ENCODE measurements around the gene SS18. TPM values are rescaled to one million over a fixed set of nuclear protein-coding genes. Genes with fewer than 3 reads are reported as not detected.

The SS18 gene
- total RNA-seq, 2 donors from 2014 or later = 36.6 to 49.8 TPM

GRCh38 chr18:26046419-26047077 lies 43.9 kb downstream of the SS18 start:
- H3K4me1 ChIP-seq = no peaks in the 10 kb centered on the region
- H3K36me3 ChIP-seq (replicated peaks in 1 of 2; ENCODE audit: insufficient read depth in 1 of 2, low read depth in 2 of 2) = peaks cover 0 to 3% of the 10 kb centered on the region in 2 donors
- H3K27ac ChIP-seq = no peak overlapping the region
- intact Hi-C loops (cut with DNase I) = no loop called here
- no peak for ATAC-seq
- H3K4me3 ChIP-seq = no peak overlapping the region
- TF ChIP-seq POLR2A (IDR thresholded peaks at IDR 0.05) (no peak), CTCF (IDR thresholded peaks at IDR 0.05) (no peak)
- DNase-seq = no peak
- no peaks in the 10 kb centered on the region for H3K27me3 ChIP-seq
- no peaks in the 10 kb centered on the region for H3K9me3 ChIP-seq

GRCh38 chr18:26044807-26045206 lies 45.6 kb downstream of the SS18 start:
- H3K4me1 ChIP-seq = no peaks in the 10 kb centered on the region
- 96 to 97% methylated on average over 3 of the region's 3 CpGs for WGBS, 2 donors
- intact Hi-C loops (cut with DNase I) = no loop called here
- TF ChIP-seq POLR2A (IDR thresholded peaks at IDR 0.05) = no peak
- TF ChIP-seq CTCF (IDR thresholded peaks at IDR 0.05) = no peak
- H3K36me3 ChIP-seq (replicated peaks in 1 of 2; ENCODE audit: insufficient read depth in 1 of 2, low read depth in 2 of 2) = peaks cover 0 to 3% of the 10 kb centered on the region in 2 donors
- H3K9me3 ChIP-seq = no peaks in the 10 kb centered on the region
- H3K4me3 ChIP-seq = no peak overlapping the region
- H3K27ac ChIP-seq = no peak overlapping the region
- H3K27me3 ChIP-seq = no peaks in the 10 kb centered on the region
- no peak for DNase-seq
- ATAC-seq = no peak

- H3K36me3 ChIP-seq (replicated peaks in 1 of 2; ENCODE audit: insufficient read depth in 1 of 2, low read depth in 2 of 2) = no peaks in the 10 kb centered on the region
- no peak overlapping the region for H3K27ac ChIP-seq
- peaks cover 4% of the 10 kb centered on the region for H3K4me1 ChIP-seq
- ATAC-seq (no peak), DNase-seq (no peak)
- TF ChIP-seq POLR2A (IDR thresholded peaks at IDR 0.05) (no peak), CTCF (IDR thresholded peaks at IDR 0.05) (no peak)
- no peaks in the 10 kb centered on the region for H3K27me3 ChIP-seq
- intact Hi-C loops (cut with DNase I) = no loop called here
- no peak overlapping the region for H3K4me3 ChIP-seq
- H3K9me3 ChIP-seq = no peaks in the 10 kb centered on the region
- WGBS, 2 donors = 87 to 90% methylated on average over 1 of the region's 1 CpG
Measured at GRCh38 chr18:26040051-26040656, 50.3 kb downstream of the SS18 start.

GRCh38 chr18:26039203-26039602 lies 51.2 kb downstream of the SS18 start:
- ATAC-seq (no peak), DNase-seq (no peak)
- 96 to 100% methylated on average over 1 of the region's 1 CpG for WGBS, 2 donors
- no peaks in the 10 kb centered on the region for H3K36me3 ChIP-seq (replicated peaks in 1 of 2; ENCODE audit: insufficient read depth in 1 of 2, low read depth in 2 of 2)
- no peaks in the 10 kb centered on the region for H3K9me3 ChIP-seq
- TF ChIP-seq CTCF (IDR thresholded peaks at IDR 0.05) (no peak), POLR2A (IDR thresholded peaks at IDR 0.05) (no peak)
- H3K27ac ChIP-seq = no peak overlapping the region
- H3K27me3 ChIP-seq = no peaks in the 10 kb centered on the region
- H3K4me1 ChIP-seq = peaks cover 12% of the 10 kb centered on the region
- H3K4me3 ChIP-seq = no peak overlapping the region
- intact Hi-C loops (cut with DNase I) = no loop called here

- DNase-seq = no peak
- Histone ChIP-seq H3K4me3 (no peak overlapping the region), H3K27ac (no peak overlapping the region), H3K4me1 (peaks cover 12% of the 10 kb centered on the region), H3K36me3 (replicated peaks in 1 of 2; ENCODE audit: insufficient read depth in 1 of 2, low read depth in 2 of 2) (peaks cover 0 to 8% of the 10 kb centered on the region in 2 donors), H3K9me3 (no peaks in the 10 kb centered on the region), H3K27me3 (no peaks in the 10 kb centered on the region)
- no peak for ATAC-seq
- intact Hi-C loops (cut with DNase I) = no loop called here
- TF ChIP-seq POLR2A (IDR thresholded peaks at IDR 0.05) (no peak), CTCF (IDR thresholded peaks at IDR 0.05) (no peak)
Measured at GRCh38 chr18:26036635-26037034, 53.8 kb downstream of the SS18 start.

Measured in body of pancreas (tissue), 4 donors.